SIG-M5 treated with dmso at 0.1 percent for 504 hours (cell line): ENCODE results near the gene SLFN11.
A peak's percentile ranks its signal among the peaks of the same experiment; 100 is the strongest.
"Not testable (repeated sequence)": the region's sequence is repeated elsewhere in the genome, so short reads cannot be mapped to it uniquely, and the experiment has no call there.

Experiments
- DNase-seq: peaks from one replicate; lab custom pipeline; 2025; ENCODE audit not compliant: unreplicated experiment; lab: John Stamatoyannopoulos, UW

Gene SLFN11

GRCh38 chr17:35368081-35368830 lies 5.2 kb downstream of the SLFN11 start:
- DNase-seq: peak; percentile 99

- DNase-seq: no peak
Observed at GRCh38 chr17:35361027-35361426, 12.4 kb downstream of the SLFN11 start.

- DNase-seq: no peak
Observed at GRCh38 chr17:35359398-35359797, 14.0 kb downstream of the SLFN11 start.

GRCh38 chr17:35352284-35352683 lies 21.1 kb downstream of the SLFN11 start:
- no peak for DNase-seq

GRCh38 chr17:35350493-35350892 lies 22.9 kb downstream of the SLFN11 start:
- no peak for DNase-seq

GRCh38 chr17:35345926-35346771 lies 27.3 kb downstream of the SLFN11 start:
- DNase-seq: peak; percentile 96

GRCh38 chr17:35345445-35345925 lies 27.9 kb downstream of the SLFN11 start:
- DNase-seq: no peak

- no peak for DNase-seq
Observed at GRCh38 chr17:35344262-35344661, 29.2 kb downstream of the SLFN11 start.

GRCh38 chr17:35342276-35342675 lies 31.1 kb downstream of the SLFN11 start:
- peak; percentile 24 for DNase-seq

- DNase-seq: peak; percentile 84
Observed at GRCh38 chr17:35341411-35341992, 31.9 kb downstream of the SLFN11 start.

GRCh38 chr17:35338230-35338629 lies 35.2 kb downstream of the SLFN11 start:
- DNase-seq: no peak

GRCh38 chr17:35337364-35337763 lies 36.1 kb downstream of the SLFN11 start:
- DNase-seq: no peak

- not testable (repeated sequence) for DNase-seq
Observed at GRCh38 chr17:35333578-35333977, 39.8 kb downstream of the SLFN11 start.

- no peak for DNase-seq
Observed at GRCh38 chr17:35322749-35323148, 50.7 kb downstream of the SLFN11 start.

- DNase-seq: no peak
Observed at GRCh38 chr17:35315971-35316370, 57.5 kb downstream of the SLFN11 start.

GRCh38 chr17:35315283-35315682 lies 58.1 kb downstream of the SLFN11 start:
- DNase-seq: no peak

GRCh38 chr17:35314415-35315216 lies 58.8 kb downstream of the SLFN11 start:
- DNase-seq: no peak

- DNase-seq: no peak
Observed at GRCh38 chr17:35313875-35314409, 59.5 kb downstream of the SLFN11 start.

- peak; percentile 75 for DNase-seq
Observed at GRCh38 chr17:35312790-35313711, 60.4 kb downstream of the SLFN11 start.
